ENCODE data around the gene IGFBP3.
A peak's percentile ranks its signal among the peaks of the same experiment; 100 is the strongest.

IGFBP3 gene

GRCh38 chr7:45873035-45873354 lies 48.1 kb downstream of the IGFBP3 start, which contains the start of gene CCDC201:
TSS of gene CCDC201 (minus strand) at chr7:45873082. CDS start at chr7:45873007, 75 bp downstream.
- TF ChIP-seq CTCF (IDR thresholded peaks at IDR 0.05; ENCODE audit: control extremely low read depth, extremely low read depth, low read depth, missing control alignments): no peak
- POLR2A ChIA-PET: no interaction called here
- no peak for DNase-seq (ENCODE audit: extremely low spot score)
- CTCF ChIA-PET: interaction anchor here (1.5 kb wide), 1 partner anchor 12 kb away, joined by 5 read pairs; no protein-coding TSS in a partner anchor

GRCh38 chr7:45872116-45873034 lies 48.7 kb downstream of the IGFBP3 start:
- no peak for DNase-seq (ENCODE audit: extremely low spot score)
- TF ChIP-seq CTCF (IDR thresholded peaks at IDR 0.05; ENCODE audit: control extremely low read depth, extremely low read depth, low read depth, missing control alignments): peak; percentile 54
- POLR2A ChIA-PET: no interaction called here
- CTCF ChIA-PET: interaction anchor here (1.3 to 1.5 kb wide), 2 partner anchors 12 to 14 kb away, joined by 5 to 6 read pairs; no protein-coding TSS in a partner anchor

GRCh38 chr7:45869426-45869825 lies 51.6 kb downstream of the IGFBP3 start:
- DNase-seq (ENCODE audit: extremely low spot score): no peak
- ChIA-PET POLR2A (no interaction called here), CTCF (interaction anchor here (1.5 to 2.3 kb wide), 2 partner anchors 9 to 15 kb away, joined by 4 to 5 read pairs; no protein-coding TSS in a partner anchor)
- no peak for TF ChIP-seq CTCF (IDR thresholded peaks at IDR 0.05; ENCODE audit: control extremely low read depth, extremely low read depth, low read depth, missing control alignments)

GRCh38 chr7:45867471-45867870 lies 53.6 kb downstream of the IGFBP3 start:
- no peak for DNase-seq (ENCODE audit: extremely low spot score)
- POLR2A ChIA-PET: no interaction called here
- CTCF ChIA-PET: interaction anchor here (1.1 kb wide), 1 partner anchor 13 kb away, joined by 3 read pairs; no protein-coding TSS in a partner anchor
- TF ChIP-seq CTCF (IDR thresholded peaks at IDR 0.05; ENCODE audit: control extremely low read depth, extremely low read depth, low read depth, missing control alignments): no peak

GRCh38 chr7:45865594-45866410 lies 55.3 kb downstream of the IGFBP3 start:
- no peak for TF ChIP-seq CTCF (IDR thresholded peaks at IDR 0.05; ENCODE audit: control extremely low read depth, extremely low read depth, low read depth, missing control alignments)
- POLR2A ChIA-PET: no interaction called here
- CTCF ChIA-PET: interaction anchor here (1.1 kb wide), 1 partner anchor 12 kb away, joined by 5 read pairs; no protein-coding TSS in a partner anchor
- DNase-seq (ENCODE audit: extremely low spot score): no peak

- no peak for DNase-seq (ENCODE audit: extremely low spot score)
- TF ChIP-seq CTCF (IDR thresholded peaks at IDR 0.05; ENCODE audit: control extremely low read depth, extremely low read depth, low read depth, missing control alignments): no peak
- CTCF ChIA-PET: interaction anchor here (1.0 to 1.2 kb wide), 3 partner anchors 9 to 201 kb away, joined by 3 to 4 read pairs (median 3); no protein-coding TSS in a partner anchor
- POLR2A ChIA-PET: no interaction called here
Measured at GRCh38 chr7:45863715-45864114, 57.4 kb downstream of the IGFBP3 start.
